ENCODE measurements around the gene MRPL44. TPM values are rescaled to one million over a fixed set of nuclear protein-coding genes. Genes with fewer than 3 reads are reported as not detected.
A peak's percentile ranks its signal among the peaks of the same experiment; 100 is the strongest.

Gene MRPL44
- total and polyA plus RNA-seq, 2 of the 8 experiments (the other 6 are each of a cell fraction or from before 2014, with no cell fraction given), result 32.0 to 53.2 TPM

GRCh38 chr2:223943561-223944008 lies 13.7 kb upstream of the MRPL44 start:
- Histone ChIP-seq H4K91ac (replicated peaks; ENCODE audit: insufficient read length, low read length) (no peak overlapping the region), H2BK12ac (ENCODE audit: low read depth, low read length) (no peak overlapping the region), H3K36me3 (ENCODE audit: control insufficient read depth in 2 of 4, insufficient read depth in 4 of 4, low read length in 3 of 4) (no peaks in the 10 kb centered on the region; a peak in 1 of 8 replicates), H3K14ac (ENCODE audit: insufficient read length) (no peak overlapping the region), H3K4me2 (ENCODE audit: insufficient read depth in 1 of 2, low read depth in 2 of 2, low read length in 2 of 2) (peak overlapping the region; percentile 74 to 91), H3K23me2 (ENCODE audit: low read depth, low read length) (peaks cover 4% of the 10 kb centered on the region), H3K27me3 (replicated peaks in 1 of 4; ENCODE audit: control insufficient read depth in 3 of 4, extremely low read depth in 1 of 4, insufficient read depth in 3 of 4, low read length in 3 of 4) (no peaks in the 10 kb centered on the region), H2AFZ (ENCODE audit: low read length) (no peak overlapping the region), H3K79me1 (ENCODE audit: low read depth, low read length) (peaks cover 4% of the 10 kb centered on the region; the same call in 1 of the 2 replicates), H4K20me1 (replicated peaks in 1 of 2; ENCODE audit: control insufficient read depth in 1 of 2, insufficient read depth in 2 of 2, low read length in 2 of 2) (peaks cover 4% of the 10 kb centered on the region in 2 experiments), H4K5ac (ENCODE audit: insufficient read length, low read depth, low read length) (no peak overlapping the region), H2BK20ac (ENCODE audit: low read length) (no peak overlapping the region), H3K27ac (ENCODE audit: low read depth, low read length) (no peak overlapping the region), H3K23ac (ENCODE audit: insufficient read length) (no peak overlapping the region), H3K9me3 (ENCODE audit: insufficient read depth in 2 of 2, low read depth in 1 of 2, low read length in 1 of 2) (no peaks in the 10 kb centered on the region), H3K79me2 (ENCODE audit: control insufficient read depth in 1 of 2, insufficient read depth in 2 of 2, low read length in 2 of 2) (peaks cover 19 to 54% of the 10 kb centered on the region in 2 experiments), H2BK5ac (ENCODE audit: low read depth, low read length) (no peak overlapping the region), H3K18ac (ENCODE audit: extremely low read depth, low read length) (no peak overlapping the region), H3K9ac (replicated peaks in 1 of 4; ENCODE audit: extremely low read depth in 1 of 4, low read depth in 3 of 4, low read length in 3 of 4) (peak overlapping the region in 1 of 4 experiments; percentile 29; a peak in 1 of 7 replicates), H2AK5ac (ENCODE audit: low read depth, low read length) (0 out of 2 replicates have a peak overlapping the region, but pooled peaks have one; percentile 40), H3K4me1 (replicated peaks in 1 of 4; ENCODE audit: control insufficient read depth in 3 of 4, insufficient read depth in 4 of 4, low read length in 3 of 4) (peaks cover 2 to 32% (median 17%) of the 10 kb centered on the region in 4 experiments; a peak in 5 of 7 replicates), H2BK15ac (ENCODE audit: low read length) (no peak overlapping the region), H2BK120ac (replicated peaks; ENCODE audit: low read depth, low read length) (no peak overlapping the region), H3K56ac (replicated peaks; ENCODE audit: insufficient read length, low read depth, low read length) (no peak overlapping the region), H3K4me3 (ENCODE audit: extremely low read depth in 1 of 4, insufficient read depth in 2 of 4, low read depth in 3 of 4, low read length in 4 of 4) (peak overlapping the region; percentile 61 to 90 (median 84); a peak in 7 of 8 replicates), H4K8ac (ENCODE audit: extremely low read depth, insufficient read depth, low read length) (no peak overlapping the region), H3K4ac (replicated peaks; ENCODE audit: insufficient read length, low read depth, low read length) (no peak overlapping the region)
- POLR2A ChIA-PET (ENCODE audit: partially characterized antibody), result interaction anchor here (1.0 to 3.4 kb wide), 5 partner anchors 10 to 31 kb away, joined by 4 to 19 read pairs (median 6); no protein-coding TSS in a partner anchor
- FAIRE-seq, result no peak
- CTCF ChIA-PET (ENCODE audit: partially characterized antibody), result interaction anchor here (0.7 to 1.7 kb wide), 4 partner anchors 11 to 1899 kb away, joined by 3 to 5 read pairs (median 4); no protein-coding TSS in a partner anchor
- no peak for DNase-seq (ENCODE audit: low read depth in 1 of 2, low spot score in 2 of 2)
- 63% methylated on average over 7 of the region's 7 CpGs; no CpG with 5 or more reads in 1 of the 2 experiments for WGBS, 2 experiments (ENCODE audit: extremely low coverage in 1 of 2, insufficient coverage in 1 of 2, insufficient read length in 1 of 2, insufficient replicate concordance in 2 of 2, low coverage in 1 of 2, low lambda C conversion rate in 2 of 2, missing lambda C conversion rate in 1 of 2)
- TF ChIP-seq YY1 (IDR thresholded peaks at IDR 0.05; ENCODE audit: low read depth, low read length), result no peak
- TF ChIP-seq RFX5 (IDR thresholded peaks at IDR 0.05; ENCODE audit: borderline replicate concordance, low read depth, low read length), result no peak
- TF ChIP-seq SP2 (IDR thresholded peaks at IDR 0.05; ENCODE audit: low read length), result no peak
- no peak for TF ChIP-seq GABPA (IDR thresholded peaks at IDR 0.05; ENCODE audit: borderline replicate concordance, insufficient read depth, low read length)
- TF ChIP-seq POLR2A (IDR thresholded peaks at IDR 0.05; ENCODE audit: control extremely low read depth in 1 of 2, low read depth in 2 of 2, low read length in 2 of 2), result no peak
- no peak for TF ChIP-seq CREB1 (IDR thresholded peaks at IDR 0.05)
- no peak for TF ChIP-seq SIX5 (IDR thresholded peaks at IDR 0.05; ENCODE audit: low read depth, low read length)
- no peak for TF ChIP-seq CEBPB (IDR thresholded peaks at IDR 0.05; ENCODE audit: low read depth, low read length)
- TF ChIP-seq NRF1 (IDR thresholded peaks at IDR 0.05; ENCODE audit: low read depth, low read length), result no peak
- TF ChIP-seq RBBP5 (IDR thresholded peaks at IDR 0.05; ENCODE audit: borderline replicate concordance, low read depth, low read length), result no peak
- no peak for TF ChIP-seq EZH2 (IDR thresholded peaks at IDR 0.05; ENCODE audit: low read depth, low read length, severe bottlenecking)
- TF ChIP-seq CHD1 (IDR thresholded peaks at IDR 0.05; ENCODE audit: low read depth, low read length), result no peak
- TF ChIP-seq KDM5A (IDR thresholded peaks at IDR 0.05; ENCODE audit: low read length), result no peak

Measured in H1 (cell line).